Keratinocyte (primary cell): Measurements from ENCODE around the gene STX19. TPM values are rescaled to one million over a fixed set of nuclear protein-coding genes. Genes with fewer than 3 reads are reported as not detected.
A peak's percentile ranks its signal among the peaks of the same experiment; 100 is the strongest.

ENCODE experiments used
- DNase-seq: peaks from one replicate; pipeline ENCODE4 v3.0.0-alpha.2; 2011; ENCODE audit warnings: low read depth, missing footprints, low spot score
- FAIRE-seq: peaks from 2 replicates; lab custom pipeline; 2011; peaks lifted over from hg19 to GRCh38; lab: Jason Lieb, UNC
- H2AFZ ChIP-seq: 2 replicates; pipeline ENCODE4 v1.6.0; 2012; ENCODE audit warnings: low read length, control low read depth, inconsistent platforms; ENCODE audit not compliant: control insufficient read depth
- H3K27ac ChIP-seq: 2 replicates; pipeline ENCODE4 v1.5.1; 2011; ENCODE audit warnings: low read length; ENCODE audit not compliant: control insufficient read depth, insufficient read depth
- H3K27me3 ChIP-seq: 3 replicates; pipeline ENCODE4 v1.6.0; 2011; ENCODE audit warnings: low read length; ENCODE audit not compliant: control insufficient read depth, insufficient read depth; ENCODE audit errors: extremely low read depth
- H3K36me3 ChIP-seq, 2 experiments: 2 replicates in 1 of 2; 3 replicates in 1 of 2; pipeline ENCODE4 v1.5.1; 2011; ENCODE audit warnings: low read length in 2 of 2, mild to moderate bottlenecking in 1 of 2; ENCODE audit not compliant: control insufficient read depth in 2 of 2, insufficient read depth in 2 of 2; ENCODE audit errors: extremely low read depth in 1 of 2
- H3K4me1 ChIP-seq: 3 replicates; pipeline ENCODE4 v1.5.1; 2011; ENCODE audit warnings: low read length; ENCODE audit not compliant: control insufficient read depth, insufficient read depth; ENCODE audit errors: extremely low read depth
- H3K4me2 ChIP-seq: 3 replicates; pipeline ENCODE4 v1.6.0; 2011; ENCODE audit warnings: low read depth, low read length; ENCODE audit not compliant: control insufficient read depth, insufficient read depth; ENCODE audit errors: extremely low read depth
- H3K4me3 ChIP-seq, 3 experiments: fragments of 200-600 bp in 1 of 3; sonication (generic) in 1 of 3; 2 replicates in 2 of 3; 3 replicates in 1 of 3; pipeline ENCODE4 v1.5.1; 2011 to 2016; ENCODE audit warnings: low read length in 3 of 3, mild to moderate bottlenecking in 3 of 3, control low read depth in 2 of 3, inconsistent platforms in 1 of 3, low read depth in 1 of 3, mixed read lengths in 1 of 3, mixed run types in 1 of 3, moderate library complexity in 1 of 3; ENCODE audit not compliant: control insufficient read depth in 2 of 3, insufficient read depth in 2 of 3; ENCODE audit errors: extremely low read depth in 1 of 3
- H3K79me2 ChIP-seq: 2 replicates; pipeline ENCODE4 v1.6.0; 2012; ENCODE audit warnings: low read length; ENCODE audit not compliant: control insufficient read depth, insufficient read depth
- H3K9ac ChIP-seq: 3 replicates; pipeline ENCODE4 v1.6.0; 2011; ENCODE audit warnings: low read length; ENCODE audit not compliant: control insufficient read depth, insufficient read depth; ENCODE audit errors: extremely low read depth
- H3K9me1 ChIP-seq: 3 replicates; pipeline ENCODE4 v1.6.0; 2011; ENCODE audit warnings: low read length; ENCODE audit not compliant: control insufficient read depth, insufficient read depth; ENCODE audit errors: extremely low read depth
- H3K9me3 ChIP-seq: 2 replicates; pipeline ENCODE4 v1.5.1; 2012; ENCODE audit warnings: low read depth, low read length; ENCODE audit not compliant: control insufficient read depth
- H4K20me1 ChIP-seq: 3 replicates; pipeline ENCODE4 v1.6.0; 2011; ENCODE audit warnings: low read length; ENCODE audit not compliant: control insufficient read depth, insufficient read depth; ENCODE audit errors: extremely low read depth
- CTCF ChIP-seq, 3 experiments: IDR thresholded peaks in 1 of 3; conservative IDR thresholded peaks in 1 of 3; optimal IDR thresholded peaks in 1 of 3; 2 replicates in 2 of 3; 3 replicates in 1 of 3; pipeline versions ENCODE3 to v1.5.1; 2011; ENCODE audit warnings: low read length in 3 of 3, mild to moderate bottlenecking in 3 of 3, moderate library complexity in 2 of 3, control low read depth in 1 of 3, inconsistent platforms in 1 of 3; ENCODE audit not compliant: insufficient read depth in 2 of 3; ENCODE audit errors: extremely low read depth in 1 of 3
- EZH2 ChIP-seq: IDR thresholded peaks from one replicate; pipeline ENCODE4 v1.6.1; 2012; ENCODE audit warnings: inconsistent platforms, mild to moderate bottlenecking, low read length, moderate library complexity
- dilution Hi-C: fragments of 300-500 bp; cut with MboI; formaldehyde crosslinking; loops from one replicate; pipeline ENCODE4 v1.7.0; 2020; ENCODE audit warnings: low sequenced_read_pairs; ENCODE audit not compliant: extremely low pct_ligation_motif_present
- polyA plus RNA-seq, 5 experiments: library from polyadenylated mRNA; depleted of rRNA in 3 of 5; stranded (reverse) in 3 of 5; stranded (forward) in 1 of 5; unstranded in 1 of 5; fragments of >200 nt; gene quantifications; 1 replicate in 1 of 5; 2 replicates in 3 of 5; 3 replicates in 1 of 5; pipeline versions ENCODE4 v1.2.1 to v1.2.3, GENCODE V29; 2011 to 2012; ENCODE audit warnings: missing spikeins in 2 of 5, low read depth in 1 of 5, low replicate concordance in 1 of 5

The STX19 gene
- polyA plus RNA-seq, 1 donor (not counting 4 experiments of a cell fraction or from before 2014, with no cell fraction given) = 0.30 TPM

DNA sequence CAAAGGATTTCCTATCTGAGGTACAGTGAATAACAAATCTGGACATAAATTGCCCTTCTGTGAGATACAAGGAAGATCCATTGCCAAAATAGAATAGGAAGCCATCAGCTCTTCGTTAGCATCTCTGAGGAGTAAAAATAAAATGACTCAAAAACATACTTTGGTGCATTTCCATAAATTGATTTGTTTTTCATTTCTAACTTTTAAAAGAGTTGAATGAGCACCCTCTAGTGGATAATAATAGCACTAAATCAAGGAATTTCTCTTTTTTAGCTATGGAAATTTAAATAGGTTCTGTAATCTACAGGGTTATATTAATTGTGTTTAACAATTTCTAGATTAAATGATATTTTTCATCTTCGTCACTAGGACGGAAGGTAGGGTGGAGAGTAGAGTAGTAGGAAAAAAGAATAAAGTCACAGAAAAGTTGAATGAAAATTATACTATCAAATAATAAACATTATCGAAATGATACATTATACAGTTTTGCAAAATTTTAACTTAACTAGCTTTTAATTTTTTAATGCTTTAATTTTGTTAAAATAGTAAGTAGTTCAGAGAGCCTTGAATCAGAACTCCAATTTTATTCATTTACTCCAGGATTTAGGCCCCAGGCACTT lies 40.9 kb upstream of the STX19 start:
- Histone ChIP-seq H3K9me1 (no peaks in the 10 kb centered on the region), H3K9ac (no peak overlapping the region), H2AFZ (no peak overlapping the region), H3K4me3 (no peak overlapping the region), H3K36me3 (peaks cover 0 to 3% of the 10 kb centered on the region in 2 experiments), H3K27ac (no peak overlapping the region), H4K20me1 (no peaks in the 10 kb centered on the region), H3K4me1 (no peaks in the 10 kb centered on the region), H3K79me2 (no peaks in the 10 kb centered on the region), H3K9me3 (no peaks in the 10 kb centered on the region), H3K4me2 (no peak overlapping the region), H3K27me3 (no peaks in the 10 kb centered on the region)
- TF ChIP-seq CTCF (optimal IDR thresholded peaks at IDR 0.05 in 1 of 3, IDR thresholded peaks at IDR 0.05 in 1 of 3, conservative IDR thresholded peaks at IDR 0.05 in 1 of 3; ENCODE audit: extremely low read depth in 1 of 3, insufficient read depth in 2 of 3, low read length in 3 of 3) (peak in 2 of 3 experiments; percentile 20 to 37), EZH2 (no peak)
- dilution Hi-C loops = no loop called here
- no peak for FAIRE-seq
- DNase-seq = no peak

DNA sequence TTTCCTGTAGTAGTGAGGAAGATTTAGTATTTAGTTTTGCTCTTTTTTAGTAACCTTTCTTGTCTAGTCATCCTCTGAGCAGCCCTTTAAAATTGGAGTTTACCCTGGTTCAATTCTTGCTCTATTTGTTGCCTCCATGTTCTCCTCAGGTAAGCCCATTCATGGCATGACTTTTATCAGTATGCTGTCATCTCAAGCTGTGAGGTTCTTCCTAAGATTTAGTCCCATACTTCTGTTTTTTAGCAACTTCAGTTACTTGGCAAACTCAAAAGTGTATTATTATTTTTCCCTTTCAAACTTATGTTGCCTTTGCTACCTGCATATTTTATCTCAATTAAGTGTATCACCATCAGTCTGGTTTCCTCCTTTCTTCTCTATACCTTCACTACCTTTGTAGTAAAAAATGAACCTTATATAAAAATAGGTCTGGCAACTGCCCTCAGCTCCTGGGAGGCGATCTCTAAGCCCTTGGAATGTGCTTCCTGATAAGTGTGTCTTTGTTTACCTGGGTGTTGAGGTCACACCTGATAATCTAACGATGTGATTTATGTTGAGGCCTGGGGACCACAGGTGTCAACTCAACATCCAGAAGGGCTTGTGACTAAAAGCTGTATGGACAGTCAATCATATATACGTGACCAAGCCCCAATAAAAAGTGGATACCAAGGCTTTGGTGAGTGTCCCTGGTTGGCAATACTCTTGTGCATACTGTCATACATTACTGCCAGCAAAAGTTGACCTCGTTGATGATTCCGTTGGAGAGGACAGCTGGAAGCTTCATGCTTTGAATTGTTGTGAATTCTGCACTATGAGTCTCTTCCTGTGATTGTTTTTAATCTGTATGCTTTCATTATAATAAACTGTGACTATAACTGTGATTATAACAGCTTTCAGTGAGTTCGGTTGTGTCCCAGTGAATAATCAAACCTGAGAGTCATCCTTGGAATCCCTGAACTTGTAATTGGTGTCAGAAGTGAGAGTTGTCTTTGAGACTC lies 38.4 kb upstream of the STX19 start:
- Histone ChIP-seq H2AFZ (no peak overlapping the region), H3K4me2 (no peak overlapping the region), H4K20me1 (no peaks in the 10 kb centered on the region), H3K79me2 (no peaks in the 10 kb centered on the region), H3K27me3 (no peaks in the 10 kb centered on the region), H3K9ac (no peak overlapping the region), H3K27ac (no peak overlapping the region), H3K4me1 (no peaks in the 10 kb centered on the region), H3K36me3 (peaks cover 0 to under 1% of the 10 kb centered on the region in 2 experiments), H3K9me1 (no peaks in the 10 kb centered on the region), H3K9me3 (no peaks in the 10 kb centered on the region), H3K4me3 (no peak overlapping the region)
- DNase-seq = no peak
- FAIRE-seq = no peak
- TF ChIP-seq CTCF (optimal IDR thresholded peaks at IDR 0.05 in 1 of 3, IDR thresholded peaks at IDR 0.05 in 1 of 3, conservative IDR thresholded peaks at IDR 0.05 in 1 of 3; ENCODE audit: extremely low read depth in 1 of 3, insufficient read depth in 2 of 3, low read length in 3 of 3) = no peak
- dilution Hi-C loops = no loop called here
